MG63 (cell line): ENCODE results near the gene PCDH20. TPM values are rescaled to one million over a fixed set of nuclear protein-coding genes. Genes with fewer than 3 reads are reported as not detected.
A peak's percentile ranks its signal among the peaks of the same experiment; 100 is the strongest.

ENCODE experiments used
- DNase-seq: peaks from one replicate; pipeline ENCODE4 v3.0.0-alpha.2; 2020
- H3K27me3 ChIP-seq: fragments of 250-450 bp; sonication (Bioruptor Pico); 2 replicates; pipeline ENCODE4 v1.5.1; 2020; ENCODE audit warnings: mild to moderate bottlenecking, moderate library complexity
- H3K36me3 ChIP-seq: fragments of 250-450 bp; sonication (Bioruptor Pico); 2 replicates; pipeline ENCODE4 v1.5.1; 2020; ENCODE audit warnings: mild to moderate bottlenecking, moderate library complexity
- H3K4me3 ChIP-seq: fragments of 250-450 bp; sonication (Bioruptor Pico); 2 replicates; pipeline ENCODE4 v1.5.1; 2020; ENCODE audit warnings: mild to moderate bottlenecking, moderate library complexity
- H3K9me3 ChIP-seq: fragments of 250-450 bp; sonication (Bioruptor Pico); 2 replicates; pipeline ENCODE4 v1.5.1; 2020; ENCODE audit warnings: mild to moderate bottlenecking, moderate library complexity
- total RNA-seq: library from RNA; depleted of rRNA; stranded (reverse); fragments of >200 nt; shearing (Covaris generic); gene quantifications from 2 replicates; pipeline ENCODE4 v1.2.3, GENCODE V29; 2014; ENCODE audit warnings: low replicate concordance; rRNA removed

Gene PCDH20
- total RNA-seq: not detected in 2 replicates

GRCh38 chr13:61415749-61416148, at the start of gene PCDH20:
Gene PCDH20 (minus strand): TSS chr13:61415849. CDS start chr13:61415158, 691 bp downstream.
- no peaks in the 10 kb centered on the region for H3K36me3 ChIP-seq
- H3K27me3 ChIP-seq: peaks cover 24% of the 10 kb centered on the region
- no peaks in the 10 kb centered on the region for H3K9me3 ChIP-seq
- no peak for DNase-seq
- H3K4me3 ChIP-seq: no peak within 1 kb of the TSS

- Histone ChIP-seq H3K4me3 (no peak overlapping the region), H3K27me3 (no peaks in the 10 kb centered on the region), H3K36me3 (no peaks in the 10 kb centered on the region), H3K9me3 (no peaks in the 10 kb centered on the region)
- no peak for DNase-seq
Observed at GRCh38 chr13:61463024-61463423, 47.4 kb upstream of the PCDH20 start.

GRCh38 chr13:61453121-61453520, 37.5 kb upstream of the PCDH20 start:
- H3K36me3 ChIP-seq: no peaks in the 10 kb centered on the region
- H3K4me3 ChIP-seq: no peak overlapping the region
- H3K27me3 ChIP-seq: no peaks in the 10 kb centered on the region
- DNase-seq: no peak
- H3K9me3 ChIP-seq: no peaks in the 10 kb centered on the region

- Histone ChIP-seq H3K27me3 (no peaks in the 10 kb centered on the region), H3K9me3 (no peaks in the 10 kb centered on the region)
- DNase-seq: no peak
Observed at GRCh38 chr13:61432029-61432428, 16.4 kb upstream of the PCDH20 start.

GRCh38 chr13:61423915-61424314, 8.3 kb upstream of the PCDH20 start:
- no peak for DNase-seq
- no peaks in the 10 kb centered on the region for H3K9me3 ChIP-seq
- H3K4me3 ChIP-seq: no peak overlapping the region
- no peaks in the 10 kb centered on the region for H3K27me3 ChIP-seq
- H3K36me3 ChIP-seq: no peaks in the 10 kb centered on the region

More at GRCh38 chr13:61432029-61432428, 16.4 kb upstream of the PCDH20 start:
- no peaks in the 10 kb centered on the region for H3K36me3 ChIP-seq
- no peak overlapping the region for H3K4me3 ChIP-seq

- no peak for DNase-seq
- H3K4me3 ChIP-seq: no peak overlapping the region
- no peaks in the 10 kb centered on the region for H3K36me3 ChIP-seq
- no peaks in the 10 kb centered on the region for H3K9me3 ChIP-seq
- peaks cover 24% of the 10 kb centered on the region for H3K27me3 ChIP-seq
Observed at GRCh38 chr13:61417086-61417570, 1.5 kb upstream of the PCDH20 start.

GRCh38 chr13:61415058-61415721, 459 bp downstream of the PCDH20 start:
- Histone ChIP-seq H3K36me3 (no peaks in the 10 kb centered on the region), H3K4me3 (no peak overlapping the region), H3K9me3 (no peaks in the 10 kb centered on the region), H3K27me3 (peaks cover 24% of the 10 kb centered on the region)
- DNase-seq: peak; percentile 37

GRCh38 chr13:61414686-61415057, 977 bp downstream of the PCDH20 start:
- no peak for DNase-seq
- Histone ChIP-seq H3K9me3 (no peaks in the 10 kb centered on the region), H3K27me3 (peaks cover 24% of the 10 kb centered on the region), H3K36me3 (no peaks in the 10 kb centered on the region), H3K4me3 (no peak overlapping the region)

GRCh38 chr13:61413572-61414535, 1.8 kb downstream of the PCDH20 start:
- Histone ChIP-seq H3K27me3 (peaks cover 24% of the 10 kb centered on the region), H3K9me3 (no peaks in the 10 kb centered on the region), H3K36me3 (no peaks in the 10 kb centered on the region), H3K4me3 (no peak overlapping the region)
- DNase-seq: no peak

GRCh38 chr13:61410669-61411297, 4.9 kb downstream of the PCDH20 start:
- H3K4me3 ChIP-seq: no peak overlapping the region

GRCh38 chr13:61410266-61410665, 5.4 kb downstream of the PCDH20 start:
- no peak for DNase-seq
- no peaks in the 10 kb centered on the region for H3K36me3 ChIP-seq

More at GRCh38 chr13:61410669-61411297, 4.9 kb downstream of the PCDH20 start:
- Histone ChIP-seq H3K27me3 (peaks cover 24% of the 10 kb centered on the region), H3K9me3 (no peaks in the 10 kb centered on the region), H3K36me3 (no peaks in the 10 kb centered on the region)
- DNase-seq: no peak

GRCh38 chr13:61408571-61408970, 7.1 kb downstream of the PCDH20 start:
- DNase-seq: no peak

More at GRCh38 chr13:61410266-61410665, 5.4 kb downstream of the PCDH20 start:
- no peaks in the 10 kb centered on the region for H3K9me3 ChIP-seq
- H3K27me3 ChIP-seq: peaks cover 19% of the 10 kb centered on the region
- H3K4me3 ChIP-seq: no peak overlapping the region

GRCh38 chr13:61406275-61406674, 9.4 kb downstream of the PCDH20 start:
- no peaks in the 10 kb centered on the region for H3K36me3 ChIP-seq
- H3K4me3 ChIP-seq: no peak overlapping the region
- H3K9me3 ChIP-seq: no peaks in the 10 kb centered on the region
- H3K27me3 ChIP-seq: no peaks in the 10 kb centered on the region
- no peak for DNase-seq

More at GRCh38 chr13:61408571-61408970, 7.1 kb downstream of the PCDH20 start:
- H3K9me3 ChIP-seq: no peaks in the 10 kb centered on the region
- no peak overlapping the region for H3K4me3 ChIP-seq
- no peaks in the 10 kb centered on the region for H3K36me3 ChIP-seq
- peaks cover 2% of the 10 kb centered on the region; the same call in 1 of the 2 replicates for H3K27me3 ChIP-seq

GRCh38 chr13:61396121-61396520, 19.5 kb downstream of the PCDH20 start:
- Histone ChIP-seq H3K36me3 (no peaks in the 10 kb centered on the region), H3K27me3 (no peaks in the 10 kb centered on the region), H3K4me3 (no peak overlapping the region), H3K9me3 (no peaks in the 10 kb centered on the region)
- no peak for DNase-seq

- Histone ChIP-seq H3K36me3 (no peaks in the 10 kb centered on the region), H3K27me3 (no peaks in the 10 kb centered on the region), H3K4me3 (no peak overlapping the region), H3K9me3 (no peaks in the 10 kb centered on the region)
- DNase-seq: no peak
Observed at GRCh38 chr13:61391426-61391825, 24.2 kb downstream of the PCDH20 start.

- no peaks in the 10 kb centered on the region for H3K27me3 ChIP-seq
Observed at GRCh38 chr13:61387694-61388093, 28.0 kb downstream of the PCDH20 start.

GRCh38 chr13:61383111-61383510, 32.5 kb downstream of the PCDH20 start:
- DNase-seq: no peak
- H3K9me3 ChIP-seq: no peaks in the 10 kb centered on the region
- no peaks in the 10 kb centered on the region for H3K36me3 ChIP-seq
- H3K4me3 ChIP-seq: no peak overlapping the region
- no peaks in the 10 kb centered on the region for H3K27me3 ChIP-seq

More at GRCh38 chr13:61387694-61388093, 28.0 kb downstream of the PCDH20 start:
- no peak for DNase-seq
- Histone ChIP-seq H3K4me3 (no peak overlapping the region), H3K9me3 (no peaks in the 10 kb centered on the region), H3K36me3 (no peaks in the 10 kb centered on the region)
